Body of pancreas (tissue), 4 donors: ENCODE data around the gene NR2F2.

Experiments
- POLR2A ChIP-seq, 3 donors: fragments of 450-650 bp; IDR thresholded peaks; one replicate each; pipeline ENCODE4 v1.6.1; 2016; ENCODE audit warnings: antibody characterized with exemption in 3 of 3, mild to moderate bottlenecking in 2 of 3
- TF ChIP-seq, protein P1 (sequence below), 7 experiments: fragments of 450-650 bp in 4 of 7; fragments of 200-600 bp in 3 of 7; sonication (generic) in 3 of 7; IDR thresholded peaks; one replicate each; pipeline ENCODE4 v1.5.1; 2016 to 2019; ENCODE audit warnings: antibody characterized with exemption in 7 of 7

DNA sequence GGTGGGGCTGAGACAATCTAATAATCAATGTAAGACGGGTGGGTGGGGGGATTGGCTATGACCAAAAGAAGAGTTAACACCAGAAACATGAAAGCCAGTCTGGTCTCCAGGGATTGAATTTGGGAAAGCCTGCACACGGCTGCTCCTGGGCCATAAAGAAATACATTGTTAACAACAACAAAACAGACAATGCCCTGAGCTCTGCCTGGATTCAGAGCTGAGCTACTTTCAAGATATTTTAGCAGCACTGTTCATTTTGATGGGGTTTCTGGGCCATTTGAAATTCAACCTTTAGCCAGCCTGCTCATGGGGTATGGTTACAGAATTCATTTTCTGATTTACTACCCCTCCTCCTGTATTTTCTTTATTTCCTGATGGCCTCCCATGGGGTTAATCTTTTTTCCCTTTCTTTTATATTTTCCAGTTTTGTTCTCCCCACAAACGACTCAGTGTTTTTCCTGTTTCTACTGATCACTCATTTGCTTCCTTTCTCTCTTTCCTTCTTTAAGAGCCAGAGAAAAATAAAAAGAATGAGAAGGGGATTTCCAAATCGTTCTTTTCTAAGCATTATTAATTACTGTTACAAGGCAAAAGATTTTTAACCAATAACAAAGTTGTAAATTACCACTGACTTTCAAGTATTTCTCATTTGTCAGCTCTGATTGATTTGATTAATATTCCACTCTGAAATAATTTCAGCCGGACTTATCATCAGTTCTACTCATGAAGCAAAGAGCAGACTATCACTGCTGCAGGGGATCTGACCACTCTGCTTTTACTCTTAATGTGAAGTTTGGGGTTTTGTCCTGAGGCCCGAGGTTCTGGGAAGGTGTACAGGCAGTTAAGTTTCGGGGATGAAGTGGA is 19.6 kb downstream of the NR2F2 start:
- TF ChIP-seq, protein P1, sequence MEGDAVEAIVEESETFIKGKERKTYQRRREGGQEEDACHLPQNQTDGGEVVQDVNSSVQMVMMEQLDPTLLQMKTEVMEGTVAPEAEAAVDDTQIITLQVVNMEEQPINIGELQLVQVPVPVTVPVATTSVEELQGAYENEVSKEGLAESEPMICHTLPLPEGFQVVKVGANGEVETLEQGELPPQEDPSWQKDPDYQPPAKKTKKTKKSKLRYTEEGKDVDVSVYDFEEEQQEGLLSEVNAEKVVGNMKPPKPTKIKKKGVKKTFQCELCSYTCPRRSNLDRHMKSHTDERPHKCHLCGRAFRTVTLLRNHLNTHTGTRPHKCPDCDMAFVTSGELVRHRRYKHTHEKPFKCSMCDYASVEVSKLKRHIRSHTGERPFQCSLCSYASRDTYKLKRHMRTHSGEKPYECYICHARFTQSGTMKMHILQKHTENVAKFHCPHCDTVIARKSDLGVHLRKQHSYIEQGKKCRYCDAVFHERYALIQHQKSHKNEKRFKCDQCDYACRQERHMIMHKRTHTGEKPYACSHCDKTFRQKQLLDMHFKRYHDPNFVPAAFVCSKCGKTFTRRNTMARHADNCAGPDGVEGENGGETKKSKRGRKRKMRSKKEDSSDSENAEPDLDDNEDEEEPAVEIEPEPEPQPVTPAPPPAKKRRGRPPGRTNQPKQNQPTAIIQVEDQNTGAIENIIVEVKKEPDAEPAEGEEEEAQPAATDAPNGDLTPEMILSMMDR (IDR thresholded peaks at IDR 0.05), result no peak
- no peak for TF ChIP-seq POLR2A (IDR thresholded peaks at IDR 0.05)
